Measurements from ENCODE around the gene CHN2. TPM values are rescaled to one million over a fixed set of nuclear protein-coding genes. Genes with fewer than 3 reads are reported as not detected.

The CHN2 gene
- total RNA-seq, 1 experiment from 2014 or later = 2.1 TPM

DNA sequence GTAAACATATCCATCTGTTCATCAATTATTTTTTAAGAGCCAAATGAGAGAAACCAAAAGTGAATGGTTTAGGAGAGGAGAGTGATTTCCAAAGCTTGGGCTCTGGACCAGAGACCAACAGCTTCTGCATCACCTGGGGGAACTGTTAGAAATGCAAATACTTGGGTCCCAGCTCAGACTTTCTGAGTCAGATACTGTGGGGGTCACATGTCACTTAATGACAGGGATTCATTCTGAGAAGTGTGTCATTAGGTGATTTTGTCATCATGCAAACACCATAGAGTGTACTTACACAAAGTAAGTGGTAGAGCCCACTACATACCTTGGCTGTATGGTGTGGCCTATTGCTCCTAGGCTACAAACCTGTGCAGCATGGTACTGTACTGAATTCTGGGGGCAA is 240.6 kb downstream of the CHN2 start:
- H3K9me3 ChIP-seq (ENCODE audit: control insufficient read depth in 1 of 2, insufficient read depth in 1 of 2, low read depth in 1 of 2, low read length in 2 of 2) = no peaks in the 10 kb centered on the region
- H3K4me1 ChIP-seq (ENCODE audit: control insufficient read depth in 1 of 2, insufficient read depth in 2 of 2, low read length in 2 of 2) = no peaks in the 10 kb centered on the region
- DNase-seq (ENCODE audit: low read depth, low spot score) = no peak
- no peaks in the 10 kb centered on the region for H3K79me2 ChIP-seq (ENCODE audit: insufficient read depth, low read length)
- intact Hi-C loops (cut with micrococcal nuclease) = no loop called here
- no peaks in the 10 kb centered on the region for H4K20me1 ChIP-seq (ENCODE audit: insufficient read depth)
- POLR2A ChIA-PET = no interaction called here
- H3K36me3 ChIP-seq (ENCODE audit: control insufficient read depth in 1 of 2, insufficient read depth in 2 of 2, low read length in 2 of 2) = no peaks in the 10 kb centered on the region
- H3K27me3 ChIP-seq (ENCODE audit: insufficient read depth, low read length) = no peaks in the 10 kb centered on the region
- no peak overlapping the region for H3K4me2 ChIP-seq (ENCODE audit: low read length)
- ATAC-seq = no peak
- no peak overlapping the region for H3K27ac ChIP-seq (ENCODE audit: low read depth, low read length)
- BruUV-seq (replicated peaks) = no TSS peak
- H3K9me2 ChIP-seq (ENCODE audit: insufficient read depth) = no peaks in the 10 kb centered on the region
- RAD21 ChIA-PET (ENCODE audit: low non-redundant PET in 1 of 2, low total read pairs in 2 of 2, uncharacterized antibody in 2 of 2, unreplicated experiment in 2 of 2) = no interaction called here
- no peak overlapping the region for H3K4me3 ChIP-seq (replicated peaks in 1 of 2; ENCODE audit: low read depth in 1 of 2, low read length in 2 of 2)
- no peak overlapping the region for H2AFZ ChIP-seq (ENCODE audit: low read depth, low read length, poor library complexity, severe bottlenecking)
- CTCF ChIA-PET = no interaction called here
- no peak overlapping the region for H3K9ac ChIP-seq (ENCODE audit: low read length)
- TF ChIP-seq JUND (IDR thresholded peaks at IDR 0.05) (no peak), SRF (IDR thresholded peaks at IDR 0.05; ENCODE audit: low read depth) (no peak), EZH2phosphoT487 (IDR thresholded peaks at IDR 0.05; ENCODE audit: borderline replicate concordance) (no peak), YY1 (IDR thresholded peaks at IDR 0.05; ENCODE audit: extremely low read depth, insufficient replicate concordance, low read depth, low read length) (no peak), EZH2 (IDR thresholded peaks at IDR 0.05) (no peak)
- TF ChIP-seq, protein P1, sequence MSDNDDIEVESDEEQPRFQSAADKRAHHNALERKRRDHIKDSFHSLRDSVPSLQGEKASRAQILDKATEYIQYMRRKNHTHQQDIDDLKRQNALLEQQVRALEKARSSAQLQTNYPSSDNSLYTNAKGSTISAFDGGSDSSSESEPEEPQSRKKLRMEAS (IDR thresholded peaks at IDR 0.05) = no peak

- no peaks in the 10 kb centered on the region for H3K9me2 ChIP-seq (ENCODE audit: insufficient read depth)
- ATAC-seq = no peak
- H3K9ac ChIP-seq (ENCODE audit: low read length) = no peak overlapping the region
- H3K9me3 ChIP-seq (ENCODE audit: control insufficient read depth in 1 of 2, insufficient read depth in 1 of 2, low read depth in 1 of 2, low read length in 2 of 2) = no peaks in the 10 kb centered on the region
- DNase-seq (ENCODE audit: low read depth, low spot score) = no peak
- no peak overlapping the region for H2AFZ ChIP-seq (ENCODE audit: low read depth, low read length, poor library complexity, severe bottlenecking)
- no peaks in the 10 kb centered on the region for H4K20me1 ChIP-seq (ENCODE audit: insufficient read depth)
- H3K27ac ChIP-seq (ENCODE audit: low read depth, low read length) = no peak overlapping the region
- ChIA-PET POLR2A (no interaction called here), RAD21 (ENCODE audit: low non-redundant PET in 1 of 2, low total read pairs in 2 of 2, uncharacterized antibody in 2 of 2, unreplicated experiment in 2 of 2) (no interaction called here), CTCF (no interaction called here)
- BruUV-seq (replicated peaks) = no TSS peak
- H3K4me1 ChIP-seq (ENCODE audit: control insufficient read depth in 1 of 2, insufficient read depth in 2 of 2, low read length in 2 of 2) = no peaks in the 10 kb centered on the region
- no peak overlapping the region for H3K4me3 ChIP-seq (replicated peaks in 1 of 2; ENCODE audit: low read depth in 1 of 2, low read length in 2 of 2)
- H3K79me2 ChIP-seq (ENCODE audit: insufficient read depth, low read length) = no peaks in the 10 kb centered on the region
- H3K27me3 ChIP-seq (ENCODE audit: insufficient read depth, low read length) = no peaks in the 10 kb centered on the region
- H3K4me2 ChIP-seq (ENCODE audit: low read length) = no peak overlapping the region
- no peak for TF ChIP-seq EZH2 (IDR thresholded peaks at IDR 0.05)
- no peak for TF ChIP-seq POLR2A (IDR thresholded peaks at IDR 0.05; ENCODE audit: borderline replicate concordance, extremely low read depth, insufficient read depth, insufficient read length)
- no peak for TF ChIP-seq JUND (IDR thresholded peaks at IDR 0.05)
- no peak for TF ChIP-seq CEBPB (IDR thresholded peaks at IDR 0.05; ENCODE audit: low read depth)
- TF ChIP-seq REST (IDR thresholded peaks at IDR 0.05; ENCODE audit: low read depth) = no peak
- no peaks in the 10 kb centered on the region for H3K36me3 ChIP-seq (ENCODE audit: control insufficient read depth in 1 of 2, insufficient read depth in 2 of 2, low read length in 2 of 2)
- intact Hi-C loops (cut with micrococcal nuclease) = no loop called here
These were observed 241.3 kb downstream of the CHN2 start for GRCh38 chr7:29435902-29436301.

Data from HCT116 (cell line).